T-helper 9 cell (primary cell): ENCODE results near the gene PDE6H.

Experiments
- DNase-seq: peaks from one replicate; pipeline ENCODE4 v3.0.0-alpha.2; 2020

Gene PDE6H

GRCh38 chr12:14976658-14977057 lies 3.8 kb downstream of the PDE6H start:
- no peak for DNase-seq

- DNase-seq = no peak
These were observed 6.6 kb downstream of the PDE6H start for GRCh38 chr12:14979468-14979867.

- DNase-seq = no peak
These were observed 8.2 kb downstream of the PDE6H start for GRCh38 chr12:14981049-14981448.

GRCh38 chr12:14982562-14982961 lies 9.7 kb downstream of the PDE6H start:
- DNase-seq = no peak

GRCh38 chr12:14982991-14983390 lies 10.1 kb downstream of the PDE6H start:
- DNase-seq = no peak

GRCh38 chr12:14984036-14984435 lies 11.2 kb downstream of the PDE6H start:
- no peak for DNase-seq

- DNase-seq = no peak
These were observed 12.0 kb downstream of the PDE6H start for GRCh38 chr12:14984766-14985285.

GRCh38 chr12:14986449-14986848 lies 13.6 kb downstream of the PDE6H start:
- no peak for DNase-seq

GRCh38 chr12:14988035-14988434 lies 15.2 kb downstream of the PDE6H start:
- no peak for DNase-seq

- DNase-seq = no peak
These were observed 16.9 kb downstream of the PDE6H start for GRCh38 chr12:14989790-14990189.

- no peak for DNase-seq
These were observed 18.2 kb downstream of the PDE6H start for GRCh38 chr12:14991069-14991468.

- no peak for DNase-seq
These were observed 19.8 kb downstream of the PDE6H start for GRCh38 chr12:14992673-14993072.

GRCh38 chr12:14993117-14993516 lies 20.3 kb downstream of the PDE6H start:
- DNase-seq = no peak

GRCh38 chr12:14993537-14994266 lies 20.9 kb downstream of the PDE6H start:
- DNase-seq = no peak

- no peak for DNase-seq
These were observed 21.8 kb downstream of the PDE6H start for GRCh38 chr12:14994610-14995009.

- no peak for DNase-seq
These were observed 23.0 kb downstream of the PDE6H start for GRCh38 chr12:14995583-14996425.

GRCh38 chr12:14997998-14998397 lies 25.2 kb downstream of the PDE6H start:
- no peak for DNase-seq

- no peak for DNase-seq
These were observed 26.3 kb downstream of the PDE6H start for GRCh38 chr12:14999021-14999694.

GRCh38 chr12:14999695-15000365 lies 27.0 kb downstream of the PDE6H start:
- DNase-seq = no peak

GRCh38 chr12:15000575-15000974 lies 27.7 kb downstream of the PDE6H start:
- no peak for DNase-seq

GRCh38 chr12:15001733-15002382 lies 29.0 kb downstream of the PDE6H start:
- no peak for DNase-seq

- no peak for DNase-seq
These were observed 31.6 kb downstream of the PDE6H start for GRCh38 chr12:15004421-15004820.
